SK-N-SH treated with all-trans-retinoic acid at 6 μM for 48 hours (cell line): ENCODE results near the gene EML4.
"Not testable (repeated sequence)": the region's sequence is repeated elsewhere in the genome, so short reads cannot be mapped to it uniquely, and the experiment has no call there.

Experiments used
- ATAC-seq: fragments of 200-7000 bp; cut with Tn5 transposase; 3 replicates; pipeline ENCODE4 v1.9.1; 2020; ENCODE audit warnings: mild to moderate bottlenecking, moderate library complexity
- CSDC2 ChIP-seq: fragments of 250-450 bp; sonication (Bioruptor Pico); IDR thresholded peaks from 2 replicates; pipeline ENCODE4 v1.5.0; 2020; ENCODE audit warnings: mild to moderate bottlenecking, moderate library complexity
- ESRRG ChIP-seq: fragments of 250-450 bp; sonication (Bioruptor Pico); IDR thresholded peaks from 2 replicates; pipeline ENCODE4 v1.6.1; 2021; ENCODE audit warnings: mild to moderate bottlenecking
- GLIS3 ChIP-seq: fragments of 250-450 bp; sonication (Bioruptor Pico); IDR thresholded peaks from 2 replicates; pipeline ENCODE4 v1.5.0; 2020; ENCODE audit warnings: mild to moderate bottlenecking, moderate library complexity
- ISL1 ChIP-seq: fragments of 250-450 bp; sonication (Bioruptor Pico); IDR thresholded peaks from 2 replicates; pipeline ENCODE4 v2.1.2; 2022; ENCODE audit warnings: mild to moderate bottlenecking, moderate library complexity
- OSR1 ChIP-seq: fragments of 250-450 bp; sonication (Bioruptor Pico); IDR thresholded peaks from 2 replicates; pipeline ENCODE4 v1.8.0; 2022; ENCODE audit warnings: moderate library complexity, mild to moderate bottlenecking, inconsistent platforms
- PPARA ChIP-seq: fragments of 250-450 bp; sonication (Bioruptor Pico); IDR thresholded peaks from 2 replicates; pipeline ENCODE4 v1.5.0; 2020; ENCODE audit warnings: mild to moderate bottlenecking, borderline replicate concordance
- RARB ChIP-seq: fragments of 250-450 bp; sonication (Bioruptor Pico); IDR thresholded peaks from 2 replicates; pipeline ENCODE4 v1.8.0; 2021; ENCODE audit warnings: mild to moderate bottlenecking, moderate library complexity
- TCF4 ChIP-seq: fragments of 250-450 bp; sonication (Bioruptor Pico); IDR thresholded peaks from 2 replicates; pipeline ENCODE4 v1.8.0; 2021; ENCODE audit warnings: mild to moderate bottlenecking, moderate library complexity, borderline replicate concordance
- TOX ChIP-seq: fragments of 250-450 bp; sonication (Bioruptor Pico); IDR thresholded peaks from 2 replicates; pipeline ENCODE4 v1.8.0; 2021; ENCODE audit warnings: mild to moderate bottlenecking, moderate library complexity, borderline replicate concordance
- ZC3H10 ChIP-seq: fragments of 250-450 bp; sonication (Bioruptor Pico); IDR thresholded peaks from 2 replicates; pipeline ENCODE4 v1.5.1; 2021; ENCODE audit warnings: mild to moderate bottlenecking, moderate library complexity
- ZFP3 ChIP-seq: fragments of 250-450 bp; sonication (Bioruptor Pico); IDR thresholded peaks from 2 replicates; pipeline ENCODE4 v1.5.0; 2020; ENCODE audit warnings: mild to moderate bottlenecking, moderate library complexity
- ZFP30 ChIP-seq: fragments of 450-650 bp; formaldehyde crosslinking; IDR thresholded peaks from 2 replicates; pipeline ENCODE4 v1.5.0; 2022; ENCODE audit warnings: mild to moderate bottlenecking, moderate library complexity
- ZNF565 ChIP-seq: fragments of 450-650 bp; formaldehyde crosslinking; conservative IDR thresholded peaks from 2 replicates; pipeline ENCODE4 v1.5.0; 2020; ENCODE audit warnings: low read depth, mild to moderate bottlenecking, moderate library complexity
- ZNF8 ChIP-seq: fragments of 450-650 bp; formaldehyde crosslinking; IDR thresholded peaks from 2 replicates; pipeline ENCODE4 v1.5.0; 2020; ENCODE audit warnings: mild to moderate bottlenecking, moderate library complexity
- TF ChIP-seq, protein P1 (sequence below): fragments of 250-450 bp; sonication (Bioruptor Pico); IDR thresholded peaks from 2 replicates; pipeline ENCODE4 v1.8.0; 2021; ENCODE audit warnings: low read depth, mild to moderate bottlenecking, moderate library complexity, borderline replicate concordance
- TF ChIP-seq, protein P2 (sequence below): fragments of 250-450 bp; sonication (Bioruptor Pico); IDR thresholded peaks from 2 replicates; pipeline ENCODE4 v1.5.1; 2021; ENCODE audit warnings: mild to moderate bottlenecking, moderate library complexity
- TF ChIP-seq, protein P3 (sequence below): fragments of 250-450 bp; sonication (Bioruptor Pico); IDR thresholded peaks from 2 replicates; pipeline ENCODE4 v1.8.0; 2020; ENCODE audit warnings: mild to moderate bottlenecking, moderate library complexity, borderline replicate concordance
- TF ChIP-seq, protein P4 (sequence below): fragments of 250-450 bp; sonication (Bioruptor Pico); IDR thresholded peaks from 2 replicates; pipeline ENCODE4 v1.5.1; 2020; ENCODE audit warnings: low read depth, mild to moderate bottlenecking, moderate library complexity

The EML4 gene

DNA sequence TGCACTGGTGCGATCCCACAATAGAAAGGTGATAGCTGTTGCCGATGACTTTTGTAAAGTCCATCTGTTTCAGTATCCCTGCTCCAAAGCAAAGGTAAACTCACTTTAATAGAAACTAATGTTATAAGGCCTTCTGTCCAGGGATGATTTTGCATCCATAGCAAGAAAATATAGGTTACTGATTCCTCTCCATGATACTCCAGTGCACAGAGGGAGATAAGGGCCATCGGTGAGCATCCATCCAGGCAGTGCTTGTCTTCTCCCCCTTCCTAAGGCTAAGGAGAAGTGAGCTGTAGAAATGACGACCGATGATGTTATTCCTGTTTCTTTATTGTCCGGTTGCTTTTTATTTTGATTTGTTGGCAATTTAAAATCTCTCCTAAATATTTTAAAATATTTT lies 159.8 kb downstream of the EML4 start:
- no peak for ATAC-seq

DNA sequence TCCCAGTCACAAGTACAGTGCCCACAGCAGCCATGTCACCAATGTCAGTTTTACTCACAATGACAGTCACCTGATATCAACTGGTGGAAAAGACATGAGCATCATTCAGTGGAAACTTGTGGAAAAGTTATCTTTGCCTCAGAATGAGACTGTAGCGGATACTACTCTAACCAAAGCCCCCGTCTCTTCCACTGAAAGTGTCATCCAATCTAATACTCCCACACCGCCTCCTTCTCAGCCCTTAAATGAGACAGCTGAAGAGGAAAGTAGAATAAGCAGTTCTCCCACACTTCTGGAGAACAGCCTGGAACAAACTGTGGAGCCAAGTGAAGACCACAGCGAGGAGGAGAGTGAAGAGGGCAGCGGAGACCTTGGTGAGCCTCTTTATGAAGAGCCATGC lies 160.6 kb downstream of the EML4 start:
- ATAC-seq, result no peak
- TF ChIP-seq, protein P1, sequence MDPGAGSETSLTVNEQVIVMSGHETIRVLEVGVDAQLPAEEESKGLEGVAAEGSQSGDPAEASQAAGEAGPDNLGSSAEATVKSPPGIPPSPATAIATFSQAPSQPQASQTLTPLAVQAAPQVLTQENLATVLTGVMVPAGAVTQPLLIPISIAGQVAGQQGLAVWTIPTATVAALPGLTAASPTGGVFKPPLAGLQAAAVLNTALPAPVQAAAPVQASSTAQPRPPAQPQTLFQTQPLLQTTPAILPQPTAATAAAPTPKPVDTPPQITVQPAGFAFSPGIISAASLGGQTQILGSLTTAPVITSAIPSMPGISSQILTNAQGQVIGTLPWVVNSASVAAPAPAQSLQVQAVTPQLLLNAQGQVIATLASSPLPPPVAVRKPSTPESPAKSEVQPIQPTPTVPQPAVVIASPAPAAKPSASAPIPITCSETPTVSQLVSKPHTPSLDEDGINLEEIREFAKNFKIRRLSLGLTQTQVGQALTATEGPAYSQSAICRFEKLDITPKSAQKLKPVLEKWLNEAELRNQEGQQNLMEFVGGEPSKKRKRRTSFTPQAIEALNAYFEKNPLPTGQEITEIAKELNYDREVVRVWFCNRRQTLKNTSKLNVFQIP, result no peak

More for the DNA sequence above, 159.8 kb downstream of the EML4 start:
- TF ChIP-seq RARB (CRISPR knock-in tag) (no peak), ZNF8 (CRISPR knock-in tag) (no peak), ESRRG (no peak), TOX (CRISPR knock-in tag) (no peak), GLIS3 (CRISPR knock-in tag) (no peak), ZFP3 (no peak)
- TF ChIP-seq, protein P2, sequence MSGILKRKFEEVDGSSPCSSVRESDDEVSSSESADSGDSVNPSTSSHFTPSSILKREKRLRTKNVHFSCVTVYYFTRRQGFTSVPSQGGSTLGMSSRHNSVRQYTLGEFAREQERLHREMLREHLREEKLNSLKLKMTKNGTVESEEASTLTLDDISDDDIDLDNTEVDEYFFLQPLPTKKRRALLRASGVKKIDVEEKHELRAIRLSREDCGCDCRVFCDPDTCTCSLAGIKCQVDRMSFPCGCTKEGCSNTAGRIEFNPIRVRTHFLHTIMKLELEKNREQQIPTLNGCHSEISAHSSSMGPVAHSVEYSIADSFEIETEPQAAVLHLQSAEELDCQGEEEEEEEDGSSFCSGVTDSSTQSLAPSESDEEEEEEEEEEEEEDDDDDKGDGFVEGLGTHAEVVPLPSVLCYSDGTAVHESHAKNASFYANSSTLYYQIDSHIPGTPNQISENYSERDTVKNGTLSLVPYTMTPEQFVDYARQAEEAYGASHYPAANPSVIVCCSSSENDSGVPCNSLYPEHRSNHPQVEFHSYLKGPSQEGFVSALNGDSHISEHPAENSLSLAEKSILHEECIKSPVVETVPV (CRISPR knock-in tag), result no peak
- TF ChIP-seq, protein P3, sequence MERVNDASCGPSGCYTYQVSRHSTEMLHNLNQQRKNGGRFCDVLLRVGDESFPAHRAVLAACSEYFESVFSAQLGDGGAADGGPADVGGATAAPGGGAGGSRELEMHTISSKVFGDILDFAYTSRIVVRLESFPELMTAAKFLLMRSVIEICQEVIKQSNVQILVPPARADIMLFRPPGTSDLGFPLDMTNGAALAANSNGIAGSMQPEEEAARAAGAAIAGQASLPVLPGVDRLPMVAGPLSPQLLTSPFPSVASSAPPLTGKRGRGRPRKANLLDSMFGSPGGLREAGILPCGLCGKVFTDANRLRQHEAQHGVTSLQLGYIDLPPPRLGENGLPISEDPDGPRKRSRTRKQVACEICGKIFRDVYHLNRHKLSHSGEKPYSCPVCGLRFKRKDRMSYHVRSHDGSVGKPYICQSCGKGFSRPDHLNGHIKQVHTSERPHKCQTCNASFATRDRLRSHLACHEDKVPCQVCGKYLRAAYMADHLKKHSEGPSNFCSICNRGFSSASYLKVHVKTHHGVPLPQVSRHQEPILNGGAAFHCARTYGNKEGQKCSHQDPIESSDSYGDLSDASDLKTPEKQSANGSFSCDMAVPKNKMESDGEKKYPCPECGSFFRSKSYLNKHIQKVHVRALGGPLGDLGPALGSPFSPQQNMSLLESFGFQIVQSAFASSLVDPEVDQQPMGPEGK (CRISPR knock-in tag), result no peak

DNA sequence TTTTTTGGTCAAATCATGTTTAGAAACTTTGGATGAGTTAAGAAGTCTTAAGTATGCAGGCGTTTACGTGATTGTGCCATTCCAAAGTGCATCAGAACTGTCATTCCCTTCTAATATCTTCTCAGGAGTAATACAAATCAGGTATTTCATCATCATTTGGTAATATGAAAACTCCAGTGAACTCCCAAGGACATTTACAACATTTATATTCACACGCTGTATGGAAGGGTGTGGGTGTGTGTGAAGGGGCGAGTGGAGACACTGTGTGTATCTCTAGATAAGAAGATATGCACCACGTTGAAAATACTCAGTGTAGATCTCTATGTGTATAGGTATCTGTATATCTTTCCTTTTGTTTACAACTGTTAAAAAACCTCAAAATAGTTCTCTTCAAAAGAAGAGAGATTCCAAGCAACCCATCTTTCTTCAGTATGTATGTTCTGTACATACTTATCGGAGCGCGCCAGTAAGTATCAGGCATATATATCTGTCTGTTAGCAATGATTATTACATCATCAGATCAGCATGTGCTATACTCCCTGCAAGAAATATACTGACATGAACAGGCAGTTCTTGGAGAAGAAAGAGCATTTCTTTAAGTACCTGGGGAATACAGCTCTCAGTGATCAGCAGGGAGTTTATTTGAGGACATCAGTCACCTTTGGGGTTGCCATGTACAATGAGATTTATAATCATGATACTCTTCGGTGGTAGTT lies 162.6 kb downstream of the EML4 start:
- TF ChIP-seq RARB (CRISPR knock-in tag) (no peak), ZNF8 (CRISPR knock-in tag) (no peak), CSDC2 (CRISPR knock-in tag) (no peak), ZNF565 (no peak)
- TF ChIP-seq, protein P4, sequence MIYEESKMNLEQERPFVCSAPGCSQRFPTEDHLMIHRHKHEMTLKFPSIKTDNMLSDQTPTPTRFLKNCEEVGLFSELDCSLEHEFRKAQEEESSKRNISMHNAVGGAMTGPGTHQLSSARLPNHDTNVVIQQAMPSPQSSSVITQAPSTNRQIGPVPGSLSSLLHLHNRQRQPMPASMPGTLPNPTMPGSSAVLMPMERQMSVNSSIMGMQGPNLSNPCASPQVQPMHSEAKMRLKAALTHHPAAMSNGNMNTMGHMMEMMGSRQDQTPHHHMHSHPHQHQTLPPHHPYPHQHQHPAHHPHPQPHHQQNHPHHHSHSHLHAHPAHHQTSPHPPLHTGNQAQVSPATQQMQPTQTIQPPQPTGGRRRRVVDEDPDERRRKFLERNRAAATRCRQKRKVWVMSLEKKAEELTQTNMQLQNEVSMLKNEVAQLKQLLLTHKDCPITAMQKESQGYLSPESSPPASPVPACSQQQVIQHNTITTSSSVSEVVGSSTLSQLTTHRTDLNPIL (CRISPR knock-in tag), result no peak
- ATAC-seq, result no peak

DNA sequence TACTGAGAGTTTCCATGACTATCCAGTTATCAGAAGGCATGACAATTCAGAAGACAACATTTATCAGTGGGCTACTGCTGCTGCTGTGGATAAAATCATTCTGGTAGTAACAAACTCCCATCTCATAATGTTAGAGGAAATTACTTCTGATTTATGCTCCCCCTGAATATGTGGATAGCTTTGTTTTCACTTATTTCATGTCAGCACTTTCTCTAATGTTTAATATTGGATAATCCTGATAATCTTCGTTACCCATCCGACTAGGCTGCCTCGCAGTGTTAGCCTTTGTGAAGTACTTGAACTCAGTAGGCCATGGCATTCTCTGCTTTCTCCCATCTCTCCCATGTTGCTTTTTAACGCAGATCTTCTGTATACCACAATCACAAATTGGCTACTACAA lies 163.4 kb downstream of the EML4 start:
- no peak for ATAC-seq
- TF ChIP-seq ZFP30 (CRISPR knock-in tag) (no peak), ZFP3 (no peak), PPARA (CRISPR knock-in tag) (no peak)

DNA sequence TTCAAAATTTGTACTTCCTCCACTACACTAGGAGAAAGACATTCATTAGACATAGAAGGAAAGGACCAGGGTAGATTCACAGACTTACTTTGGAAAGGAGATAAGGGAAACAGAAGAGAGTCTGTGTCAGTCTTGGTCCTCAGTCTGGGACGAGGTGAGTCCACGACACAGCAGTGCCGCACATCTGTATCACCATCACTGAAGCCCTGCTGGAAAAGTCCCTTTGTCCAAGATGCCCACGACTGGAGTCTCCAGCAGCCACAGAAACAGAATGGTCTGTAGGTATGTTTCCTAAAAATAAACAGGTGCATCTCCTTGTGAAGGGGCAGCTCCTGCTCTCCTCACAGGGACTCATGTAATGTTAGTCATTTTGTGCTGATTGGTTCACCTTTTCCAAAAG lies 164.4 kb downstream of the EML4 start:
- ATAC-seq, result no peak
- TF ChIP-seq, protein P1, result no peak
- TF ChIP-seq ISL1 (CRISPR knock-in tag), result no peak
- TF ChIP-seq TOX (CRISPR knock-in tag), result no peak
- no peak for TF ChIP-seq OSR1

DNA sequence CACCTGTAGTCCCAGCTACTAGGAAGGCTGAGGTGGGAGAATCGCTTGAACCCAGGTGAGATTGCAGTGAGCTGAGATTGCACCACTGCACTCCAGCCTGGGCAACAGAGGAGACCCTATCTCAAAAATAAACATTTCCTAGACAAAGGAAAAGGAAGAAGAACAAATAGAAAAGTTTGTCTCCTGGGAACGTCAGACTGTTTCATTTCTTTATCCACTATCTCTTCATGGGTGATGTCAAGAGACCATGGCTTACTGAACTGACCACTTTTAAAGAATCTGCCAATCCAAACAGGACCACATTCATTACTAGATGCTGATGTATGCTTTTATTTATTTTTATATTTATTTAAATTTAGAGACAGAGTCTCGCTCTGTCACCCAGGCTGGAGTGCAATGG lies 165.1 kb downstream of the EML4 start:
- TF ChIP-seq ZFP3, result no peak
- TF ChIP-seq TCF4 (CRISPR knock-in tag), result no peak
- no peak for TF ChIP-seq ZFP30 (CRISPR knock-in tag)
- TF ChIP-seq, protein P3 (CRISPR knock-in tag), result no peak
- no peak for TF ChIP-seq ZC3H10 (CRISPR knock-in tag)
- TF ChIP-seq ZNF8 (CRISPR knock-in tag), result no peak
- TF ChIP-seq, protein P2 (CRISPR knock-in tag), result no peak
- TF ChIP-seq, all 23 proteins: peak for 0
- ATAC-seq, result no peak

DNA sequence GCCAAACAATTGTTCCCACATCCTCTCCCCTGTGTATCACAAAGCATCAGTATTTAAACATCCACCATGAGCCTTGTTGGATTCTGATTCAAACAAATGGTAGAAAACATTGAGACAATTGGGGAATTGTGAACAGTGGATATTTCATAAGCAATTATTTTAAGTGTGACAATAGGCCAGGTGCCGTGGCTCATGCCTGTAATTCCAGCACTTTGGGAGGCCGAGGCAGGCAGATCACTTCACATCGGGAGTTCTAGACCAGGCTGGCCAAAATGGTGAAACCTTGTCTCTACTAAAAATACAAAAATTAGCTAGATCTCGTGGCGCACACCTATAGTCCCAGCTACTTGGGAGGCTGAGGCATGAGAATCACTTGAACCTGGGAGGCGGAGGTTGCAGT lies 165.7 kb downstream of the EML4 start:
- not testable (repeated sequence) for ATAC-seq
